T follicular helper cell (primary cell): ENCODE data around the gene DPY19L3.
"Not testable (repeated sequence)": the region's sequence is repeated elsewhere in the genome, so short reads cannot be mapped to it uniquely, and the experiment has no call there.

ENCODE experiments used
- DNase-seq: peaks from one replicate; pipeline ENCODE4 v3.0.0-alpha.2; 2020; ENCODE audit warnings: low read depth

Gene DPY19L3

GRCh38 chr19:32392901-32393300 lies 12.7 kb upstream of the DPY19L3 start:
- DNase-seq, result no peak

- no peak for DNase-seq
Observed at GRCh38 chr19:32396046-32396652, 9.4 kb upstream of the DPY19L3 start.

- DNase-seq, result no peak
Observed at GRCh38 chr19:32397671-32398101, 7.9 kb upstream of the DPY19L3 start.

DNA sequence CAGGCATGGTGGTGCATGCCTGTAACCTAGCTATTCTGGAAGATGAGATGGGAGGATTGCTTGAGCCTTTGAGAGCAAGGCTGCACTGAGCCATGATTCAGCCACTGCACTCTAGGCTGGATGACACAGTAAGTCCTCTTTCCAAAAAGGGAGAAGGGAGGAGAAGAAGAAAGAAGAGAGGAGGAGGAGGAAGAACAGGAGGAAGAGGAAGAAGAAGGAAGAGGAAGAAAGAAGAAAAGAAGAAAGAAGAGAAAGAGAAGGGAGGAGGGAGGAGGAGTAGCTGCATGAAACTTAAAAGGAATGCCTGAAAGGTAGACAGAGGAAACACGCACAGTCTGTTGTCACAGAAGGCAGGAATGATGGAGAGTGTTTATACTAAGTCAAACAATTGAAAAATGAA lies 3.6 kb upstream of the DPY19L3 start:
- DNase-seq, result no peak

DNA sequence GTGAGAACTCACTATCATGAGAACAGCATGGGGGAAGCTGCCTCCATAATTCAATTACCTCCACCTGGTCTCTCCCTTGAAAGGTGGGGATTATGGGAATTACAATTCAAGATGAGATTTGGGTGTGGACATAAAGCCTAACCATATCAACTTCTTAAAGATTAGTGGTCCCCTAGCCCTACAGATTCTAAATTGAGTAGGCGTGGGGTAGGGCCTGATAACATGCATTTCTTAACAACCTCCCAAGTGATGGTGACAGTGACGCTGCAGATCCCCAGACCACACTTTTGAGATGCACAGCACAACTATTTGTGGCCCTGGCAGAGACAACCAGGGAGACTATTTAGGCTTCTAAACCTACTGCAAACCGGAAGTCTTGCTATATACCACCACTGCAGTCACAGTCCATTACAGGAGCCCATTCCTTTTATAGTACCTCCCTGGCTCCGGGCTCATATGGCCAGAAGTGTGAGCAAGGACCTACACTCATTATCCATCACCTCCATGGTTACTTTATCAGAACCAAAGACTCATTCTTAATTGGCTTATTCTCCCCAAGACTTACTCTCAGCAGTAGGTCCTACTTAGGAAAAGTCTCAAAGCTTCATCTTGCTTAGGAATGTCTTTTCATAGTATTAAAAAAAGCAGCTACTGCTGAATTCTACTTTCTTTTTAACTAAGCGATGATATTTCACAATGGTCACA lies 2.1 kb upstream of the DPY19L3 start:
- DNase-seq, result no peak

DNA sequence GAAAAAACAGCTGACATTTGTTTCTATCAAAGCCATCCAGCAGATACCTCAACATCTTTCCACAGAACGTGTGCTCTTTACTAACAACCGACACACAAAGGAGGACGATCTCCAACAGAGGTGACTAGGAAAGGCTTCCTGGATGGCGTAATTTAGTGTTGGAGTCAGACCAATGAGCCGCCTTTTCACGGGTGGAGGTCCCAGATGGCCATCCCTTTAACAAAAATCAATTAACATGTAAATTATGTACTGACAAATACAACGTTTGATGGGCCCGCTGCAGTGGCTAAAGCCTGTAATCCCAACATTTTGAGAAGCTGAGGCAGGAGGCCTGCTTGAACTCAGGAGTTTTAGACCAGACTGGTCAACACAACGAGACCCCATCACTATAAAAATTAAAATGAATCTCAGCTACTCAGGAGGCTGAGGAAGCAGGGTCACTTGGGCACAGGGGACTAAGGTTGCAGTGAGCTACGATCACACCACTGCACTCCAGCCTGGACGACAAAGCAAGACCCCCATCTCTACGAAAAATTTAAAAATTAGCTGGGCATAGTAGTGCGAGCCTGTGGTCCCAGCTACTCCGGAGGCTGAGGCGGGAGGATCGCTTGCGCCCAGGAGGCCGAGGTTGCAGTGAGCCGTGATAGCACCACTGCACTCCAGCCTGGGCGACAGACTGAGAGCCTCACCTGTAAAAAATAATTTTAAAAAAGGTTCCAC lies 1.2 kb upstream of the DPY19L3 start:
- no peak for DNase-seq

- no peak for DNase-seq
Observed at GRCh38 chr19:32404933-32405430, 588 bp upstream of the DPY19L3 start.

DNA sequence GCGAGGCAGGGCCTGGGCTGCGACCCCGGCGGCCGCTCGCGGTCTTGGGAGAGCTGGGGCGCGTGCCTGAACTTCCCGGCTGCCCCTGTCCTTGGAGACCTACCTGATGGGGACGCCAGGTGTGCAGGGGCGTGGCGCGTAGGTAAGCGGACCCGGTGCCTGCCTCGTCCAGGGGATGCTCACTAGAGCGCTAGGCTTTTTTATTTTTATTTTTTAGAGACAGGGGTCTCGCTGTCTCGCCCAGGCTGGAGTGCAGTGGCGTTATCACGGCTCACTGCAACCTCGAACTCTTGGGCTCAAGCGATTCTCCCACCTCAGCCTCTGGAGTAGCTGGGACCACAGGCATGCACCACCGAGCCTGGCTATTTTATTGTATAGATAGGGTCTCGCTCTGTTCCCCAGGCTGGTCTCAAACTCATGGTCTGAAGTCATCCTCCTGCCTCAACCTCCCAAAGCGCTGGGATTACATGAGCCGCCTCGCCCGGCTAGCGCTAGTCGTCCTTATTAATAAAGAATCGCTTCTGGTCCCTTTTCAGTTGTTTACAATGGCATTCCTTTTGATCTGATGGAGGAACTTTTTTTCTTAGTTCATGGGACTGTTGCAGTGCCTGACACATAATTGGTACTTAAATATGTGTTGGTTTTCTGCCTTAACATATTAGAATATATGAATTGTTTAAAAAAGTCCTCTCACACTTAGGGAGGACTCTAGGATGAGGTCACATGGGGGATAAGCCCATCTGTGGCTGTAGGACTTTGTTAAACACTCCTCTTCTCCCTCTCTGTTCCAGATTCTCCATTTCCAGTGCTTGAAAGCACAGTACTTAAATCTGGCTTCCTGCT lies 812 bp downstream of the DPY19L3 start:
- DNase-seq, result no peak

DNA sequence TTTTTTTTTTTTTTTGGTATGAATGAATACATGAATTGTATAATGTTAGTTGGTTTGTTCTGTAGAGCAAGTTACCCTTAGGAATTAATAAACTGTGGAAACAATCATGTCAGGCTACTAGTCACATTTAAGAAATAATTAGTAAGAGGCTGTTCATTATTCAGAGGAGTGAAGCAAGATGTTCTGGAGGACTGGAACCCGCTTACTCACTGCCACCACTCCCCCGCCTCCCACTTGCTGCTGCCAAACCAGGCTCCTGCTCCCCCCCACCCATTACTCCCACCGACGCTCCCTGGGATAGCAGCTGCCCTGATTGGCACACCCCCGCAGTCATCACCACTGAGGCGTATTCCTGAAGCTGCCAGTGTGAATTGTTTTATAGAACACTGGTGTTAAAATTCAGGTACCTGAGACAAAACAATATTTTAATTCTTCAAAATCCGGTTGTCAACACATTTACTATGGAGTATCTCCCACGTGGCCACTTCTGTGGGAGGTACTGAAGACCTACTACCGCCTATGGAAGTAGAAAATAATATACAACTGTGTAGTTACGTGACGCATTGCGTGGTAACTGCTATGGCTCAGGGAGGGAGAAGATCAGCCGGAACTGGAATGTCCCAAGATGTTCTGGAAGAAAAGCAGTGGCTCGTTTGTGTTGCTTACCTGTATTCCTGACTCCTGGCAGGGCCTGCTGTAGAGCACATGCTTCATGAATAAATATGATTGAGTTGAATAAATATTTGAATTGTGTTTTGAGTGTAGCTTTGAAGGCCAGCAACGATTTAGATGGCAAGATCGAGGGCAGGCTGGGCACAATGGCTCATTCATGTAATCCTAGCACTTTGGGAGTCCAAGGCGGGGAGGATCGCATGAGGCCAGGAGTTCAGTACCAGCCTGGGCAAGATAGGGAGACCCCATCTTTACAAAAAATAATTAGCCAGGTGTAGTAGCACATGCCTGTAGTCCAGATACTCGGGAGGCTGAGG lies 1.7 kb downstream of the DPY19L3 start:
- DNase-seq, result no peak

DNA sequence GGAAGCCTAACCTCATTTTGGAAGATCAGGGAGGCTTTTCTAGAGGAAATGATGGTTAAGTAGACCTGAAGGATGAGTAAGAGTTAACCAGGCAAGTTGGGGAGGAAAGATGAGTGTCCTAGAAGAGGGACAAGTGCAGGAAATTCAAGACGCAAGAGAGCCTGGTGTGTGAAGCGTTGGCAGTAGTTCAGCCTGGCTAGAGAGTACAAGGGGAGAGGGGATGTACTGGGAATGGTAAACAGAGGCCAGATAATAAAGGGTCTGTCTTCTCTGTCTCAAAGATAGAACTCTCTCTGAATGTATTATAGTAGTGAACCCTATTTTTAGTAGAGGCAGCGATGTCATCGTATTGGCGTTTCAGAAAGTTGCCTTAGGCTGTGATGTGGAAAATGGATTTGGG lies 9.7 kb downstream of the DPY19L3 start:
- DNase-seq, result no peak

- no peak for DNase-seq
Observed at GRCh38 chr19:32415669-32416068, 10.1 kb downstream of the DPY19L3 start.

- no peak for DNase-seq
Observed at GRCh38 chr19:32416749-32417456, 11.3 kb downstream of the DPY19L3 start.

- DNase-seq, result no peak
Observed at GRCh38 chr19:32418155-32418554, 12.6 kb downstream of the DPY19L3 start.

DNA sequence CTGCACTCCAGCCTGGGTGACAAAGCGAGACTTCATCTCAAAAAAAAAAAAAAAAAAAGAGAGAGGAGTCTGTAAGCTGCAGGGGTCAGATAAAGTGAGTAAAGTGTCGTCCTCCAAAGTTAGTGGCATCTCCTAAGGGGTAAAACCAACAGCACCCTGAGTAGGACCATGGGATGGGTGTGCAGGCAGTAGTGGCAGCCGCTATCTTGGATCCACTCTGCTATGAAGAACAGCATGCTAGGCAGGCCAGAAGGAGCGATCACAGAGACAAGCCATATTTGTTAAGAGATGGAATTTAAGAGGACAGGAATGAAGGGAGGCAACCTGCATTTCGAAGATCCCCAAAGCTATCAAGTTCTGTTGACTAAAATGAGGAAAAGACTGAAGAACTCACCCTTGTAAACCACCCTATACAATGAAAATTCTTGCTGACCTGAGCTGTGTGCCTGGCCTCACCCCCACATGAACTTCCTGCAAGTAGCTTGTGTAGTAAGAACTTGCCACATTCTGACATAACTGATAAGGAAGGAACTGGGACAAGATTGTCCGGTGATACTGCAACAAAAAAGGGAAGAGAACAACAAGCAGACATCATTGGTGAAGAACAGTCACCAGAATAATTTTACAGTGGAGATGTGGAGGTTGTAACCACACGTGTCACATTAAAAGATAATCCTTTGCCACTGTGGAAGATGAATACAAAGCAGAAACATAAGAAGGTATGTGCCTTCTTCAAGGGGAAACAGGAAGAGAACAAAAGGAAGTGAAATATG lies 16.2 kb downstream of the DPY19L3 start:
- DNase-seq, result no peak

- no peak for DNase-seq
Observed at GRCh38 chr19:32422435-32422834, 16.9 kb downstream of the DPY19L3 start.

DNA sequence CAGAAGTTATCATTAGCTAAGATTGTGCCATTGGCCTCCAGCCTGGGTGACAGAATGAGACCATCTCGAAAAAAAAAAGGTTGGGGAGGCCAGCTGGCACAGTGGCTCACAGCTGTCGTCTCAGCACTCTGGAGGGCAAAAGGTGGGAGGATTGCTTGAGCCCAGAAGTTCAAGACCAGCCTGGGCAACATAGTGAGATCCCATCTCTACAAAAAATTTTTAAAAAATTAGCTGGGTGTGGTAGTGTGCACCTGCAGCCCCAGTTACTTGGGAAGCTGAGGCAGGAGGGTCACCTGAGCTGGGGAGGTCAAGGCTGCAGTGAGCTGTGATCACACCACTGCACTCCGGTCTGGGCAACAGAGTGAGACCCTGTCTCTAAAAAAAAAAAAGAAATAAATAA lies 18.4 kb downstream of the DPY19L3 start:
- not testable (repeated sequence) for DNase-seq

- no peak for DNase-seq
Observed at GRCh38 chr19:32427536-32427935, 22.0 kb downstream of the DPY19L3 start.

DNA sequence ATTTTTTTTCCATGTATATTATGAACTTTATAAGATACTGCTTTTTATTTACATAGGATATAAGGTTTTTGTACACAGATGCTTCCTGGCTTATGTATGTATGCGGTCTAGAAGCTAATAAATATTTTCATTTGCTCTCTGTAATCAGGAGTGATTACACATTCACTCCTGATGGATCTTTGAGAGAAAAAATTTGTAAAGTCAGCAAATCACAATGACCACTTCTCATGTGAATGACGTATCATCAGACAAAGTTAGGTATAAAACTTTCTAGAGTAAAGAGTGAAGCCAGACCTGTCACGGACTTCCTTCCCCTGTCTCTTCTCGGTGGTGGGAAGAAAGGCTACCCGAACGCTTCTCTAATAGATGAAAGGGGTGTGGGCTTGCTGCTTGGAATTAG lies 31.1 kb downstream of the DPY19L3 start:
- no peak for DNase-seq

DNA sequence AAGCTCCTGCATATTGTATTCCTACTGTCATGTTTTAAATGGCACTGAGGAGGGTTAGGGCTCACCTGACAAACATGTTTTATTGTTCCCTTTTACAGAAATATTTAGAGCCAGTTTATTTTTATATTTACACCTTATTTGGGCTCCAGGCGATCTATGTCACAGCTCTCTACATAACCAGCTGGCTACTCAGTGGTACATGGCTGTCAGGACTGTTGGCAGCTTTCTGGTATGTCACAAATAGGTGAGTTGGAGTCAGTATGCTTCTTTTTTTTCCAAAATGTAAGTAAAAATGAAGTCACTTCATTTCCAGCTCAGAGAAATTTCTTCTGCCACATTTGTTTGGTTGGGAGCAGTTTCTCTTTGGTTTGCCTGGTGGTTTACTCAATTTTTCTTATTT lies 31.5 kb downstream of the DPY19L3 start:
- no peak for DNase-seq
